ENCODE data around the gene ERI3.
"Not testable (repeated sequence)": the region's sequence is repeated elsewhere in the genome, so short reads cannot be mapped to it uniquely, and the experiment has no call there.

ERI3 gene

DNA sequence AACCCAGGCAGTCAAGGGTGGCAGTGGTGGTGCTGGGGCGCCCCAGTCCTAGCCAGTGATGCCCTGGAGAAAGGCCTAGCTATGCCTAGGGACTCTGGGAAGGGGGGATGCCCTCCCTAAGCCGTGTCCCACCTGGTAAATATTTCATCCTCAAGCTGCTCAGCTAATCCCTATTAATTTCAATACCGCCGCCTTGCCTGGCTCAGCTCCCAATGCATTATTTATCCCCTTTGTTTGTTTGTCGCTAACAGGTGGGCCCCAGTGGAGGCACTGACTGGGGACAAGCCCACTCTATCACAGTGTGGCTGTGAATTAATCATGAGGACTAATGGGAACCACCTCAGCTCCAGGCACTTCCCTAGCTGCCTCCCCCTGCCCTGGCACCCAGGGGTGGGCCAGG, 119.2 kb downstream of the ERI3 start:
- no peak for DNase-seq

DNA sequence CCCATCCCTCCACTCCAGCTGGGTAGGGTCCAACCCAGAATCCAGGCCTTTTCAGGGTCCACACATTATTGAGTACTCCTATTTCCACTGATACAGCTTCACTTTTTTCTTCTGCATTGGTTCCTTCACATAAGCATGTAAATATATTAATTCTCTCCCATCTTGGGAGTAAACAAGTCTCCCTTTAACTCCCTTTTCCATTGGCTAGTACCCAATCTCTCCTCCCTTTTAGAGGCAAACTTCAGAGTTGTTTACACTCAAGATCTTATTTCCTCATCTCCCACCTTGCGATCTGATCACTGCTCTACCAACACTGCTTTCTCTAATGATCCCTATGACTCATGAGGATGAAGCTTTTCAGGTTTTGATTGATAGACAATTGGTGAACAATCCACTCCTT, 121.5 kb downstream of the ERI3 start:
- no peak for DNase-seq

DNA sequence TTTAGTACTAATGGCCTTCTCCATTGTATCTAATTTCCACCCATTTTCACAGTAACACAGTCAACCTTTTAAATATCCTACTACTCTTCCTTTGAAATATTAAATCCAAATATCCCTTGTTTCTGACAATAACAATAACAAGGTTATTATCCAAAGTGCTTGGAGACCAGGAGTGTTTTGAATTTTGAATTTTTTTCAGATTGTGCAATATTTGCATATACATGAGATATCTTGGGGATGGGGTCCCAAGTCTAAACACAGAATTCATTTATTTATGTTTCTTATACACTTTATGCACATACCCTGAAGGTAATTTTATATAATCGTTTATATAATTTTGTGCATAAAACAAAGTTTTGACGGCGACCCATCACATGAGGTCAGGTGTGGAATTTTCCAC, 124.3 kb downstream of the ERI3 start:
- no peak for DNase-seq

DNA sequence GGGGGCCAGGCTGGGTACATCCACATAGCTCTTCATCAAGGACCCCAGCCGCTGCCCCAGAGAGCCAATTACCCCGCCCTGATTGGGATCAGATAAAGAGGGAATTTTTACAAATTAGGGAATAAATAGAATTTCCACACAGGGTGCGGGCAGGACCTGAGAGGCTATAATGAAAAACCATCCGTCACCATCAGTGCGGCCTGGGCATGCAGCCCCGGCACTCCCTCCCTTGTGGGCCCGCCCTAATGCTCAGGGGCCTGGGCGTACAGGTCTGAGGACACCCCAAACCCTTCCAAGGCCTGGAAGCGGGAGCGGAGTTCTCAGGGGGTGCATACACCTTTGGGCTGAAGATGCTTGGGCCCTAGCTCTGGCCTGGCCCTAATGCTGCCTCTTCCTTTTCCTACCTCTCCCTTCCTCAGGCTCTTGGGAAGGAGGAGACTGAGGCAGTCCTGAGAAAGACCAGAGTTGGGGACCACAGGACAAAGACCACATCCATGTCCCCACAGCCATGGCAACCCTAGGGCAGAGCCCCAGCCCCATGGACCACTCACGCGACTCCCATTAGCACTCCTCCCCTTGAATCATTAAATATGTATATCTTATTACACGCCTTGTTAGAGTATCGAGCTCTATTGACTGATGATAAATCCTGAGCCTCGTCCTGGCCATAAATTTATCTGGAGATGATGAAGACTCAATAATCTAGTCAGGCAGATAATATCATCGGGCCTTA, 125.5 kb downstream of the ERI3 start:
- DNase-seq: no peak

DNA sequence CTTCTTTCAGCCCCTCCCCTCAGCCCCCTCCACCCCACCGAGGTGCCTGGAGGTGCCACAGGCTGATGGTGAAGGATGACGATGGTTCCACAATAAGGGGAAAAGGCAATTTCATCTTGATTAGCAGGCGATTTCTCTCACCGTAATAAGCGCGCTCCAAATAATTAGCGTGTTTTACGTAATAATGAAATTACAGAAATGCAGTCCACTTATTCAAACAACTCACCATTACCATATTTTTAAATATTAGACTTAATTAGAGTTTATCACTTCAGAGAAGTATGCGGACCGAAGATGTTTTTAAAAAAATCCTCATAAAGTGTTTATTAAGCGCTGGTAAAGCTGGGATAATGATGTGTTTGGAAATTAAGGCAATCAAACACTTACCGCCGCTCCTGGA, 126.8 kb downstream of the ERI3 start:
- no peak for DNase-seq

DNA sequence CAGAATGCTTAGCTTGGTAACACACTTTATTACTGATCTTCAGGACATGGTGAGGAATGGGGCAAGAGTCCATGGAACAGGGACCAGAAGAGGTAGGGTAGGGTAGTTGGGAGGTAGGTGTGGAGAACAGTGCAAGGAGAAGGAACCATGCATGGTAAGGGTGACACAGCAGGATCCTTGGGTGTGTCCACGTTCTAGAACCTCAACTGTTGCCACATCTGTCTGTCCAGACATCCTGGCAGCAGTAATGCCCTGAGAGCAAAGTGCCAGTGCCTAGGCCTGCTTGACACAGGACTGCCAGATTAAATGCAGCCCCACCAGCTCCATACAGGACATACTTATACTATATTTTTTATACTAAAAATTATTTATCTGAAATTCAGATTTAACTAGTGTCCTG, 127.8 kb downstream of the ERI3 start:
- DNase-seq: peak; percentile 88

DNA sequence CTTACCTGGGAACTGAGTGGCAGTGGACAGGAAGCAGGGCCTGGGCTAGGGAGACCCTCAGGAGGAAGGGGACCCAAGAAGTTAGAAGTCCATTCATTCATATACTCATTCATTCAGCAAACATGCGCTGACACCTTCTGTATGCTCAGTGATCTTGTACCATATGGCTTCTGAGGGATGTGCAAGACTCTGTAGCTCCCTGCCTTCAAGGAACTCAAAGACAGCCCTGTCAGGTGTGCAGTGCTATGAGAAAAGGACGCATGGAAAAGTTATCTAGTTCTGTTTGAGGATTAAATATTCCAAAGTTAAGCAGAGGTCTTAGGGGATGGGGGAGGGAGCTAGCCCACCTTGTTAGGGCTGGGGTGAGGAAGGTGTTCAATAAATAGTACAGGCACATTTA, 129.3 kb downstream of the ERI3 start:
- DNase-seq: no peak

DNA sequence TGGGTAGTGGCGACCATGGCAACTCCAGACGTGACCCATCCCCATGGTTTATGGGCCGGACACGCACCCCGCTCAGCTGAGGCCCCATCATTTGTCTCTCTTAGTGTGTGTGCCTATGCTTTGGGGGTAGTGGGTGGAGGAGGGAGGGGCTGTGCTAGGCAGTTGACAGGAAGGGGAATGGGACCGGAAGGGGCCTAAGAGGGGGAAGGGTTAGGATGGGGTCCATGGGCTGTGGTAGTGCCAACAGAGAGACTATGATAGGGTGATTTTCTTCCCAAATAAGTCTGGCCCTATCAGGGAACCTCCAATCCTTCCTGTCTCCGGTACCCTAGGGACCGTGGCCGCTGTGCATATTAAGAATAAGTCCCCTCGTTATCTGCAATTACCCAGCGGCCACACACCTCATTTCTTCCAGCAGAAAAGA, 131.9 kb downstream of the ERI3 start:
- no peak for DNase-seq

DNA sequence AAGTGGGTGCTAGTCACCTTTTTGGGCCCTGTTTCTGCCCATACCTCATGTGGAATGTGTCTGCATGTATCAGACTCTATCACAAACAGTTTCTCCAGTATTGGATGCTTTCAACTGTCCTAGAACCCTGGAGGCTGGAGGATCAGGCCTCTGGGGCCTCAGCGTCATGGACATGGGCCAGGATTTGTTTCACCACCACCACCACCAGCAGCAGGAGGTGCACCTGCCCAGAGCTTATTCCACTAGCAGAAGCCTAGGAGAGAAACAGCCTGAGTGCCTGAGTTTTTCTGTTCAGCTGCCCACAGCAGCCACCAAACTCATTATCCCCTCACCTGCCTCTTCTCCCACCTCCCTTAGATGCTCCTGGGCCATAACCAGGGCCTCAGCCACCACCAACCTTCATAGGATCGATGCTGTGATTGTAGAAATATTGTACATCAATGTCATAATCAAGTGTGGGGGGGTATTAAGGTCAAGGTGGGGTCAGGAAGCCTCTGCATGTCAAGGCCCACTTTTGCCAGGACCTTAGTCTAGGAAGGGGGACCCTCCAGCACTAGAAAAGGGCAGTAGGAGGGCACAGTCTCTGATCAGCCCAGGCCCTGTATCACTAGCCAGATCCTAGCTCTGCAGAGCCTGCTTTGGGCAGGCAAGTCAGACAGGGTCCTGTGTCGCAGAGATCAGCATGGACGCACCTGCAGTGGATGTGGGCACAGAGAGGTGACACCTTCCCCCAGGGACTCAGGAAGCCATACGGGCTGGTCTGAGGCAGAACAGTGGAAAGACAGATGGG, 132.5 kb downstream of the ERI3 start:
- no peak for DNase-seq

DNA sequence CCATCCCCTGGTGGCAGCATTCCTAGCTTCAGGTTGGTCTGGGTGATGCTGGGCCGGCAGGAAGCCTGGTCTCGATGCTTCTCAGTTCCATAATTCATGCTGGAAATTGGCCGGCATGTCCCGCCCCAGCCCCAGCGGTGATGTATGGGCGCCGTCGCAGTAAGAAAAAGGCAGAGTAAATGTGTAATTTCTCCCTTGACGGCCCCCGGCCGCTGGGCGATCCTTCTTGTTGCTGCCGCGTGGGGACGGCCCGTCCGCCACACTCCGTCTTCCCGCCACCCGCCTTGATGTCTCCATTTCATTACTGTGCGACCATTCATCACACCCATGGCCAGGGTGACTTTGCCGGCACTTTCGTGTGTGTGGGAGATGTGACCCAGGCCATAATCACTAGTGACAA, 133.3 kb downstream of the ERI3 start:
- DNase-seq: no peak

DNA sequence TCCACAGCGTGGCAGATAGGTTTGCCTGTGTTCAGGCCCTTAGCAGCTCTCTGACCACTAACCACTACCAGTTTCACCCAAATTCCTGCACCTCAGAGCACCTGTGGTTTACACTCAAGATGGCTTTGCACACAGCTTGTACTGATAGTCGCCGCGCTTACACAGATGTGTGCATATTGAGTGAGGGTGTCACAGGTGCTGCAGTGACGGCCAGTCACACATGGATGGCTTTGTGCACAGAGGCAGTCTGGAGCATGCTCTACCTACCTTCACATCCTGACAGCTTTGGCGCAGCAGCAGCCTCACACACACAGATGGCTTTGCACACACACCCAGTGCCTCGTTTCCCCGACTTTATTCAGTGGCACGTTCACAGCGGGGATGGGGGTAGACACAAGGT, 134.3 kb downstream of the ERI3 start:
- no peak for DNase-seq

DNA sequence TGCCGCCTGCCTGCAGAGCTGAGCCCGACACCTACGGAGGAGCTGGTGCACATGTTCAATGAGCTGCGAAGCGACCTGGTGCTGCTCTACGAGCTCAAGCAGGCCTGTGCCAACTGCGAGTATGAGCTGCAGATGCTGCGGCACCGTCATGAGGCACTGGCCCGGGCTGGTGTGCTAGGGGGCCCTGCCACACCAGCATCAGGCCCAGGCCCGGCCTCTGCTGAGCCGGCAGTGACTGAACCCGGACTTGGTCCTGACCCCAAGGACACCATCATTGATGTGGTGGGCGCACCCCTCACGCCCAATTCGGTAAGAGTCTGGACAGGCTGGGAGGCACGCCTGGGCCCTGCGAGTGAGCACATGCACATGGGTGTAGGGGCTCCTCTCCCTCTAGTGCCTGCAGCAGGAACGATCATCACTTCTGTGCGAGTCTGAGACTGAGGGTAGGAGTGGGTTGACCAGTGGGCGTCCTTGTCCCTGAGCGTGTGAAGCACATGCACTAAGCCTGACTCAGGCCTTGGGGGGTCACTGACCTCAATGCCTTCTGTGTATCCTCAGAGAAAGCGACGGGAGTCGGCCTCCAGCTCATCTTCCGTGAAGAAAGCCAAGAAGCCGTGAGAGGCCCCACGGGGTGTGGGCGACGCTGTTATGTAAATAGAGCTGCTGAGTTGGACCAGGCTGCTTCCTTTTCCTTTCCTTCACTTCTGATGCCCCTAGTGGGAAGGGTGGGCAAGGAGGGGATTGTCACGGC, 134.9 kb downstream of the ERI3 start:
- no peak for DNase-seq

DNA sequence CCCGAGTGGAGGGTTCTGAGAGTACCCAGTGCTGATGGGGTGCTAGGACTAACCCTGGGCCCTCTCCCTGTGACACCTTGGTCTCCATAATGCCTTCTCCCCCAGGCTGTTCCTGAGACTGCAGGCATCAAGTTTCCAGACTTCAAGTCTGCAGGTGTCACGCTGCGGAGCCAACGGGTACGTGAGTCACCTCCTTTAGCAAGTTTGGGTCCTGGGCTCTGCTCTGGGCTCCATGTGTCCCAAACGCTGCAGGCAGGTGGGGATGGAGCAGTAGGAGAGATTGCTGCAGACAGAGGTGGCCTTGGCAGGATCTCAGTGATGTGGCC, 135.8 kb downstream of the ERI3 start:
- DNase-seq: no peak

DNA sequence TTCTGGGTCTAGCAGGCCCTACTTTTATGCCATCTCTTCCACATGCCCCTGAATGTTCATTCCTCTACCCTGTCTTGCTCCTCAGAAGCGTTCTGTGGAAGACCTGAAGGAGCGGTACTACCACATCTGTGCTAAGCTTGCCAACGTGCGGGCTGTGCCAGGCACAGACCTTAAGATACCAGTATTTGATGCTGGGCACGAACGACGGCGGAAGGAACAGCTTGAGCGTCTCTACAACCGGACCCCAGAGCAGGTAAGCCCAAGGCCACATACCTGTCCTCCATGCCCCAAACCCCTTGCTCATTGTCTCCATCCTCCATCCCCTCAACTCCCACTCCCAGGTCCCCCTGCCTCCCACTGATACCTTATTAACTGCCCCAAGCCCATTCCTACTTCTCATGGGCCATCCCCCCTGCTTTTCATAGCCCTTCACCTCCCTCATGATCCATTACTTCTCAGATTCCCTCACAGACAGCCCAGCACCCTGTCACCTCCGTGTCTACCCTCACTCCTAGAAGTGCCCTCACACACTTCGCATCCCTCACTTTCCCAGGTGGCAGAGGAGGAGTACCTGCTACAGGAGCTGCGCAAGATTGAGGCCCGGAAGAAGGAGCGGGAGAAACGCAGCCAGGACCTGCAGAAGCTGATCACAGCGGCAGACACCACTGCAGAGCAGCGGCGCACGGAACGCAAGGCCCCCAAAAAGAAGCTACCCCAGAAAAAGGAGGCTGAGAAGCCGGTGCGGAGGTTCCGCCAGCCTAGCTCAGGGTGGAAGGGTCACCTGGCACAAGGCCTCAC, 136.4 kb downstream of the ERI3 start:
- no peak for DNase-seq

DNA sequence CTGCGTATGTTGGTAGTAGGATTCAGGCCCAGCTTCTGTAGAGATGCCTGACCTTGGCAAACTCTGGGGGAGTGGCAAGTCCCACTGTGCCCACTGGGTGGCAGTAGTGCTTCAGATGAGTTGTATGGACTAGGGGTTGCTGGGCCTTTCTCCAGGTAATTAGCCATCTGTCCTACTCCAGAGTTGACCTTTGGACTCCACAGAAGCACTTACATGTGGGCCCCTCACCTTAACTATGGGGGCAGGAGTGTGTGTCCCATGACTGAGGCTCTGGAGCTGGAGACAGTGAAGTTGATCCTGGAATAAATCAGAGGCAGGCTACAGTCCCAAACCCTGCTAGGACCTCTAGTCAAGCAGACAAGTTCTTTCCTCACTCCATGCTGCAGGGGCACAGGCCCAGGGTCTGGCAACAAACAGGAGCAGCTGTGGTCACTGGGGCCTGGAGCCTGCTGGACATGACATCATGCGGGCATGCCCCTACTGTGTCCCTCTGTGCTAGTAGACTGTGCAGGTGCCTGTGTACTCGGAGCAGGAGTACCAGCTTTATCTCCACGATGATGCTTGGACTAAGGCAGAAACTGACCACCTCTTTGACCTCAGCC, 137.1 kb downstream of the ERI3 start:
- DNase-seq: peak; percentile 81

DNA sequence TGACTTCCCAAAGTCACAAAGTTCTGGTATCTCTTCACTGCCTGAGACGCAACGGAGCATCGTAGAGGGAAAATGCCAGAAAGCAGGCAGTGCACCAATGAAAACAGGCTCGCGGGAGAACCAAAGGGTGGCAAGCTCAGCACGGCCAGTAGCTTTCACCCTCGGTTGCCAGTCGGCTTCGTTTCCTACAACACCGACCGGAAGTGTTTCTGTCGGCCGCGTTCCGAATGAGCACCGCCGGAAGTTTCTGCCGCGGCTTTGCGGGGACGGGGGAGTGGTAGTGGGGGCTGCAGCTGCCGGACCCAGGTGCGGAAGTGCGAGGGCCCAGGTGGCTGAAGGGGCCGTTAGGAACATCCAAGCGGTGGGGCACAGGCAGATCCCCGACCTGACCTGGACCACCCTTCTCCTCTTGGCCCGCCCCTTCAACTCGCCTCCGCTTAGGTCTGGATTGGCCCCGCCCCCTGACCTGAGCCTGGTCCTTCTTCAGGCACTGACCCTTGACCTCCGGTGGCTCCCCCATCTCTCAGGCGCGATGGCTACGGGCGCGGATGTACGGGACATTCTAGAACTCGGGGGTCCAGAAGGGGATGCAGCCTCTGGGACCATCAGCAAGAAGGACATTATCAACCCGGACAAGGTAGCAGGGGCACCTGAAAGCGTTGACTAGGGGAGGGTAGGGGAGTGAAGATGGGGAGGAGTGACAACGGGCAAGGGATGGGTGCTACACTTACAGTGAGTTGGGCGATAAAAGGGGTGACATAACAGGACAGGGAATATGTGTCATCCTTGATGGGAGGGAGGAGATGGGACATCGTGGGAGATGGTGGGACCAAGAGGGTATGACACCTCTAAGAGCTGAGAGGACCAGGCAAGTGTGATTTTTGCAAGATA, 141.6 kb downstream of the ERI3 start, which contains the start of gene DMAP1:
TSS of gene DMAP1 (plus strand) at position 250 of the 891 bp plus-strand sequence. CDS start at position 533, 283 bp downstream.
- peak; percentile 91 for DNase-seq

DNA sequence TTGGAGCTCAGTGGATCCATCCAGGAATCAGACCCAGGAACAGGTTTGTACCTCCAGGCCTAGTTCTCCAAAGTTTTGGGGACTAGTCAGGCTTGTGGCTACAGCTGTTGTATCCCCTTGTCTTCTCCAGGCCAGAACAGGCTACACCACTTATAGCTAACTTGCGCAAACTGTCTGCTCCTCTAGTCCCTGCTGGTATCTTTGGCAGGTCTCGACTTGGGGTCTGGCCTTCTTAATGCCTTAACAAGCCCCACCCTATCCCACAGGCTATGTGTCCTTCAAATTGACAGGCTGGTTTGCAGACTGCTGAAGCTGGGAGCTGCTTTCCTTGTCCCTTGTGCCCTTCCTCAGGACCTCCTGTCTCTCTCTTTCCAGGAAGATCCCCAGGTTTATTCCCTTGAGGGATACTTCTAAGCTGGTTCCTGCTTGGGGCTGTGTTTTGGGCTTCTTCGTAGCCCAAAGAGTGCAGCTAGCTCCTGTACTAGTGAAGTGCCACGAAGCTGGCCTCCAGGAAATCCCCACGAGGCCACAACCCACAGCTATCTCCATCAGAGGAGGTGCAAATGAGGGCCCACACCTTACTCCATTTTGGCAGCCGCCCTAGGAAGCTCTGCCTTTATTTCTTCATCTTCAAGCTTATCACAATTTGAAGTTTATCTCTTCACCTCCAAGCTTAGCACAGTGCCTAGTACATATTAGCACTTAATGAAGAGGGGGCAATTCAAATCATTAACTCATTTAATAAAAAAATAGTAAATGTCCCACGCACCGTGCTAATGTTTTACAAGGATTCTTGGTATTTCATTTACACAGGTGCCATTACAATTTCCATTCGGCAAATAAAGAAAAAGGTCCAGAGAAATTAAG, 142.5 kb downstream of the ERI3 start:
- DNase-seq: peak; percentile 55

DNA sequence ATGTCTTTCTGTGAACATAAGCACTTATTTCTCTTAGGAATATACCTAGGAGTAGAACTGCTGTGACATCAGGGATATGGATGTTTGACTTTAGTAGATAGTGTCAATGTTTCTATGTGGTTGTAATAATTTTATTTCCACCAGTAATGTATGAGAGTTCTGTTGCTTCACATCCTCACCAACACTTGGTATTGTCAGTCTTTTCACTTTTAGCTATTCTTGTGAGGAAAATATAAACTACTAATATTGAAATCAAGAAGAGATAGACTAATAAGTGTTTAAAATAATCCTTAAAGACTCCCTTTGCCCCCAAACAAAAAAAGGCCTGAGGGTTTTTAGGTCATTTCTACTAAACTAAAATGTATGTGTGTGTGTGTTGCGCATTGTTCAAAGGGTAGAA, 144.5 kb downstream of the ERI3 start:
- DNase-seq: no peak

DNA sequence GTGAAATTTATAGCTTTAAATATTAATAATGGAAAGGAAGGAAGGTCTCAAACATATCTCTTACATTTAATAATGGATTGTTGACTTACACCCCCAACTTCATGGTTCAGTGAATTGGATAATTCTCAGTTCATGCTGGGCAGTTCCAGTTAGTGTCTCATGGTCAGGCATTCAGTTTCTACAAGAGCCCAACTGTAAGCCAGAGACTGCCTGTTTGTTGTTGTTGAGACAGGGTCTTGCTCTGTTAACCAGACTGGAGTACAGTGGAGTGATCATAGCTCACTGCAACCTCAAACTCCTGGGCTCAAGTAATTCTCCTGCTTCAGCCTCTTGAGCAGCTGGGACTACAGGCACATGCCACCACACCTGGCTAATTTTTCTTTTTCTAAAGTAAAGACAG, 146.8 kb downstream of the ERI3 start:
- DNase-seq: no peak

DNA sequence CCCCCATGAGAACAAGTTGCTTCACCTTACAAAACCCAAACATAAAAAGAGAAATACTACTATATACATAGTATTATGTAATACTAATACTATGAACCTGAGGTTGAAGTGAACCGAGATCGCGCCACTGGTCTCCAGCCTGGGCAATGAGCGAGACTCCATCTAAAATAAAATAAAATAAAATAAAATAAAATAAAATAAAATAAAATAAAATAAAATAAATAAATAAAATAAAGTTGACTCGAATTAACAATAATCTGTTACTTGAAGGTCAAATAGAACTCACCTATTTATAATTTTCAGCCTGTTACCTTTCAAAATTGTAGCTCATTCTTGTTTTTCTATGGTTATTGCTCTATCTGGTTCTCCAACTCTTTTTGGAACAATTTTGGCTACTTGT, 148.5 kb downstream of the ERI3 start:
- not testable (repeated sequence) for DNase-seq

Measured in hematopoietic multipotent progenitor cell treated with erythropoietin and hydrocortisone succinate and interleukin-3 and kit ligand, for 8 days (in vitro differentiated cells).